SH-SY5Y (cell line): ENCODE data around the gene GDF10.

Experiments used
- GATA2 ChIP-seq: IDR thresholded peaks from 2 replicates; pipeline ENCODE4 v1.6.1; 2011; ENCODE audit warnings: mild to moderate bottlenecking, low read depth, low read length
- GATA3 ChIP-seq: IDR thresholded peaks from 2 replicates; pipeline ENCODE4 v1.6.1; 2011; ENCODE audit warnings: low read depth, mild to moderate bottlenecking, low read length, moderate library complexity

The GDF10 gene

GRCh38 chr10:47308775-47309174 lies 8.8 kb downstream of the GDF10 start:
- TF ChIP-seq GATA2, result no peak

- TF ChIP-seq GATA3, result no peak
- no peak for TF ChIP-seq GATA2
These were observed 9.6 kb downstream of the GDF10 start for GRCh38 chr10:47309408-47310089.

- TF ChIP-seq GATA2 (no peak), GATA3 (no peak)
These were observed 10.1 kb downstream of the GDF10 start for GRCh38 chr10:47310090-47310505.

GRCh38 chr10:47311193-47311931 lies 11.4 kb downstream of the GDF10 start:
- no peak for TF ChIP-seq GATA3
- no peak for TF ChIP-seq GATA2

GRCh38 chr10:47311932-47312662 lies 12.1 kb downstream of the GDF10 start:
- no peak for TF ChIP-seq GATA3
- no peak for TF ChIP-seq GATA2

- TF ChIP-seq GATA3 (no peak), GATA2 (no peak)
These were observed 12.6 kb downstream of the GDF10 start for GRCh38 chr10:47312663-47312995.

- no peak for TF ChIP-seq GATA2
- TF ChIP-seq GATA3, result no peak
These were observed 14.5 kb downstream of the GDF10 start for GRCh38 chr10:47314416-47314970.

- TF ChIP-seq GATA2, result no peak
These were observed 15.4 kb downstream of the GDF10 start for GRCh38 chr10:47315421-47315820.

- TF ChIP-seq GATA3 (no peak), GATA2 (no peak)
These were observed 16.1 kb downstream of the GDF10 start for GRCh38 chr10:47316131-47316530.

- TF ChIP-seq GATA2 (no peak), GATA3 (no peak)
These were observed 17.3 kb downstream of the GDF10 start for GRCh38 chr10:47317251-47317650.

- TF ChIP-seq GATA3 (no peak), GATA2 (no peak)
These were observed 18.7 kb downstream of the GDF10 start for GRCh38 chr10:47318706-47319105.

GRCh38 chr10:47319784-47320183 lies 19.8 kb downstream of the GDF10 start:
- no peak for TF ChIP-seq GATA3
- no peak for TF ChIP-seq GATA2

GRCh38 chr10:47320812-47321211 lies 20.8 kb downstream of the GDF10 start:
- TF ChIP-seq GATA2 (no peak), GATA3 (no peak)

GRCh38 chr10:47321521-47322195 lies 21.7 kb downstream of the GDF10 start:
- no peak for TF ChIP-seq GATA2
- TF ChIP-seq GATA3, result no peak
